ENCODE results near the gene TPP1.

DNA sequence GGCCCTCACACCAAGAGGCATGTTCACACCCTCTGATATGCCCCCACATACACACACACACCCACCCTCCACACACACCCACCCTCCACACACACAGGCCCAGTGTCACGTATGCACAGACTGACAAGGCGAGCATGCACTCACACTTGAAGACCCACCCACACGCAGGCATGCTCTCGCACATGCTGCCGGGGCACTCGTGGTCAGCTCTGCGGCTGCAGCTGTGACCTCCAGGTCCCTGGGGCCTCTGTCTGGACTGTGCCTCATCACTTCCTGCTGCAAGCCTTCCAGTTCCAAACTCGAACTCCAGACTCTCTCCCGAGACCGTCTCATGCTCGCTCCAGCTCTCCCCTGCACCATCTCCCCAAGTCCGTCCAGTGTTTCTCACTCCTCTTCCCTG lies 26.8 kb upstream of the TPP1 start:
- TF ChIP-seq POLR2A (IDR thresholded peaks at IDR 0.05; ENCODE audit: low read depth, low read length) = no peak
- no peak for TF ChIP-seq TAF1 (IDR thresholded peaks at IDR 0.05; ENCODE audit: borderline replicate concordance, low read depth, low read length)
- TF ChIP-seq POLR2AphosphoS5 (IDR thresholded peaks at IDR 0.05; ENCODE audit: low read depth, low read length) = no peak

All from GM12892 (cell line).